ENCODE results near the gene SDK1.
A peak's percentile ranks its signal among the peaks of the same experiment; 100 is the strongest.

The SDK1 gene

GRCh38 chr7:4103352-4104091 is 802.5 kb downstream of the SDK1 start:
- Mint-ChIP-seq H3K27ac (peak overlapping the region in 1 of 3 experiments; percentile 47), H3K4me1 (no peaks in the 10 kb centered on the region), H3K27me3 (ENCODE audit: low read depth) (peaks cover 4% of the 10 kb centered on the region), H3K36me3 (ENCODE audit: low read depth) (no peaks in the 10 kb centered on the region), H3K9me3 (no peaks in the 10 kb centered on the region), H3K4me3 (no peak overlapping the region)
- TF ChIP-seq, protein P1, sequence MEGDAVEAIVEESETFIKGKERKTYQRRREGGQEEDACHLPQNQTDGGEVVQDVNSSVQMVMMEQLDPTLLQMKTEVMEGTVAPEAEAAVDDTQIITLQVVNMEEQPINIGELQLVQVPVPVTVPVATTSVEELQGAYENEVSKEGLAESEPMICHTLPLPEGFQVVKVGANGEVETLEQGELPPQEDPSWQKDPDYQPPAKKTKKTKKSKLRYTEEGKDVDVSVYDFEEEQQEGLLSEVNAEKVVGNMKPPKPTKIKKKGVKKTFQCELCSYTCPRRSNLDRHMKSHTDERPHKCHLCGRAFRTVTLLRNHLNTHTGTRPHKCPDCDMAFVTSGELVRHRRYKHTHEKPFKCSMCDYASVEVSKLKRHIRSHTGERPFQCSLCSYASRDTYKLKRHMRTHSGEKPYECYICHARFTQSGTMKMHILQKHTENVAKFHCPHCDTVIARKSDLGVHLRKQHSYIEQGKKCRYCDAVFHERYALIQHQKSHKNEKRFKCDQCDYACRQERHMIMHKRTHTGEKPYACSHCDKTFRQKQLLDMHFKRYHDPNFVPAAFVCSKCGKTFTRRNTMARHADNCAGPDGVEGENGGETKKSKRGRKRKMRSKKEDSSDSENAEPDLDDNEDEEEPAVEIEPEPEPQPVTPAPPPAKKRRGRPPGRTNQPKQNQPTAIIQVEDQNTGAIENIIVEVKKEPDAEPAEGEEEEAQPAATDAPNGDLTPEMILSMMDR (IDR thresholded peaks at IDR 0.05; ENCODE audit: unreplicated experiment in 3 of 3) = peak in 1 of 3 experiments; percentile 23

DNA sequence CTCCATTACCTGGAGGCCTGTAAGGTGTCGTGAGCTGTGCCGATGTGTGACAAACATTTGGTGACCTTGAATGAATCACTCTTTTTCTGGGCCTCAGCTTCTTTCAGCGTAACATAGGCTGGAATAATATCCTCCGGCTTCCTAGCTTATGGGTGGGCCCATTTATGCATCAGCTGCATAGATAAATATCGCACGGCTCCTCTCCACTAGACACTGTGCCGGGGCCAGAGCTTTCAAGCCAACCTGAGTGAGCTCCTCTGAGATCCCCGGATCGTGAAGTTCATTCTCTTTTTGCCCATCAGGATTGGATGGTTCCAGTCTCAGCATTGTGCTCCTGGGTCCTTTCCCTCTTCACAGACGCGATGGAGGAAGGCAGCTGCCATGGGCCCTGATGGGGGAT is 806.8 kb downstream of the SDK1 start:
- Mint-ChIP-seq H3K27ac (no peak overlapping the region), H3K27me3 (ENCODE audit: low read depth) (peaks cover 6% of the 10 kb centered on the region), H3K4me3 (no peak overlapping the region), H3K36me3 (ENCODE audit: low read depth) (no peaks in the 10 kb centered on the region), H3K9me3 (no peaks in the 10 kb centered on the region), H3K4me1 (no peaks in the 10 kb centered on the region)
- TF ChIP-seq, protein P1 (IDR thresholded peaks at IDR 0.05; ENCODE audit: unreplicated experiment in 3 of 3) = no peak

DNA sequence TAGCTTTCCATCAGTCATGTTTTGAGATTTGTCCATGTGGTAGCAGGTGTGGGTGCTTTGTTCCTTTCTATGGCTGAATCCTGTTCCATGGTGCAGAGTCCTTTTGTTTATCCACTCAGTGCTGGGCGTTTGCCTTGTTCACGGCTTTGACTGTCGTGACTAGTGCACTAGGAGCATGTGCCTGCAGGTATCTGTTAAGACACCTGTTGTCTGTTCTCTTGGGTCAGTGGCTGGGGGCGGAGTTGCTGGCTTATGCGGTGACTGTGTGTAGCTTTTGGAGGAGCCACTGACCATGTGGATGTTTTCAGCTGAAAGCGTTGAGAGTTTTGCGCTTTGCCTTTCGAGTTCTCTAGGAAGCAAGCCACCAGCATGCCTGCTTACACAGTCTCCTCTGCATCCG is 807.9 kb downstream of the SDK1 start:
- TF ChIP-seq, protein P1 (IDR thresholded peaks at IDR 0.05; ENCODE audit: unreplicated experiment in 3 of 3) = no peak
- Mint-ChIP-seq H3K27me3 (ENCODE audit: low read depth) (peaks cover 8% of the 10 kb centered on the region), H3K9me3 (no peaks in the 10 kb centered on the region), H3K4me3 (no peak overlapping the region), H3K27ac (no peak overlapping the region), H3K36me3 (ENCODE audit: low read depth) (peaks cover 10% of the 10 kb centered on the region), H3K4me1 (no peaks in the 10 kb centered on the region)

DNA sequence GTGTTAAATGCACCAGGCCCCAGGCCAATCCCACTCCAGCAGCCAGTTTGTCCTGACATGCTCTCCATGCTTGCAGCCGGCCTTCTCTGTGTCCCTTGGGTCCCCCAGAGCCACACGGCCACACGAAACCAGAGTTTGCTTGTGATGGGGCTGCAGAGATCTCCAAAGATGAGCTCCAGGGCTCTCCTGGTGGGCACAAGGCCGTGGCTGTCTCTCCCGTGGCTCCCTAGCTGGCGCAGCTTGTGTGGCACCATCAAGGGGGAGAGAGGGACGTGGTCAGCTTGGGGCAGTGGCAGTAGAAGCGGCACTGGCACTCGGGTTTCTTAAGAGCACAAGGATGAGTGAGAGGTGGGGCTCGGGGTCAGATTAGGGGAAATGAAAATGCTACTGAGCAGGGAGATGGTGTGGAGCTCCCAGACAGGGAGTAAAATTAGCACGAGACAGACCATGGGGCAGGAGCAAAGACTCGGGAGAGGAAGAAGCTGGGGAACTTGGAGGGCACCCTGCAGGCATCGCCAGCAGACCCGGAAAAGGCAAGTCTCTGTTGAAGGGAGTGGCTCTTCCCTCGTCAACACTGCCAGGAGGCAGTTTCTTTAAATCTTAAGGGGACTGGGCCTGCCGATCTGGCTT is 808.5 kb downstream of the SDK1 start:
- no peaks in the 10 kb centered on the region for H3K4me1 Mint-ChIP-seq
- H3K4me3 Mint-ChIP-seq = no peak overlapping the region
- H3K27ac Mint-ChIP-seq = no peak overlapping the region
- H3K9me3 Mint-ChIP-seq = no peaks in the 10 kb centered on the region
- TF ChIP-seq, protein P1 (IDR thresholded peaks at IDR 0.05; ENCODE audit: unreplicated experiment in 3 of 3) = no peak
- peaks cover 12% of the 10 kb centered on the region for H3K36me3 Mint-ChIP-seq (ENCODE audit: low read depth)
- peaks cover 8% of the 10 kb centered on the region for H3K27me3 Mint-ChIP-seq (ENCODE audit: low read depth)

- no peaks in the 10 kb centered on the region for H3K9me3 Mint-ChIP-seq
- peaks cover 8% of the 10 kb centered on the region for H3K27me3 Mint-ChIP-seq (ENCODE audit: low read depth)
- peaks cover 17% of the 10 kb centered on the region for H3K36me3 Mint-ChIP-seq (ENCODE audit: low read depth)
- H3K4me1 Mint-ChIP-seq = peaks cover 3% of the 10 kb centered on the region
- TF ChIP-seq, protein P1 (IDR thresholded peaks at IDR 0.05; ENCODE audit: unreplicated experiment in 3 of 3) = no peak
- H3K27ac Mint-ChIP-seq = no peak overlapping the region
- H3K4me3 Mint-ChIP-seq = no peak overlapping the region
These were observed 809.4 kb downstream of the SDK1 start for GRCh38 chr7:4110438-4110837.

Measured in nephron (organoid).